A673 (cell line): ENCODE results near the gene TACC2. TPM values are rescaled to one million over a fixed set of nuclear protein-coding genes. Genes with fewer than 3 reads are reported as not detected.

Experiments
- BruUV-seq: library from RNA; stranded (reverse); fragments of 400-500 nt; replicated peaks from 2 replicates; lab custom pipeline; 2021; lab: Mats Ljungman, UMichigan
- CTCF ChIA-PET: fragments of 300-600 bp; sonication (Branson Sonifier 250); formaldehyde crosslinking; loops from one replicate; lab custom pipeline; 2022; ENCODE audit warnings: antibody characterized with exemption; lab: Charles Lee
- POLR2A ChIA-PET: fragments of 300-600 bp; sonication (Branson Sonifier 250); formaldehyde crosslinking; loops from one replicate; lab custom pipeline; 2022; ENCODE audit warnings: antibody characterized with exemption; ENCODE audit not compliant: low non-redundant PET; lab: Charles Lee
- DNase-seq: peaks from one replicate; pipeline ENCODE4 v3.0.0-alpha.2; 2015; ENCODE audit warnings: low spot score
- H3K27ac ChIP-seq: fragments of 200-600 bp; sonication (generic); 2 replicates; pipeline ENCODE4 v1.5.1; 2016; ENCODE audit warnings: mixed run types, low read depth, mild to moderate bottlenecking, mixed read lengths, antibody characterized with exemption, low read length; ENCODE audit not compliant: poor library complexity, severe bottlenecking
- H3K27me3 ChIP-seq: fragments of 200-600 bp; sonication (generic); replicated peaks from 2 replicates; pipeline ENCODE4 v1.6.1; 2017; ENCODE audit warnings: mixed run types, low read depth, mild to moderate bottlenecking, mixed read lengths, antibody characterized with exemption, low read length; ENCODE audit not compliant: insufficient read depth, poor library complexity
- H3K36me3 ChIP-seq: fragments of 200-600 bp; sonication (generic); 2 replicates; pipeline ENCODE4 v1.6.1; 2016; ENCODE audit warnings: mixed run types, mild to moderate bottlenecking, mixed read lengths, antibody characterized with exemption, low read length; ENCODE audit not compliant: insufficient read depth, poor library complexity, severe bottlenecking
- H3K4me1 ChIP-seq: fragments of 200-600 bp; sonication (generic); 2 replicates; pipeline ENCODE4 v1.6.1; 2017; ENCODE audit warnings: mixed run types, mild to moderate bottlenecking, mixed read lengths, antibody characterized with exemption, low read length; ENCODE audit not compliant: insufficient read depth, poor library complexity, severe bottlenecking
- H3K4me3 ChIP-seq: fragments of 200-600 bp; sonication (generic); 2 replicates; pipeline ENCODE4 v1.5.1; 2016; ENCODE audit warnings: low read depth, mixed run types, mild to moderate bottlenecking, mixed read lengths, low read length; ENCODE audit not compliant: poor library complexity, severe bottlenecking
- H3K9me3 ChIP-seq: fragments of 200-600 bp; sonication (generic); 2 replicates; pipeline ENCODE4 v1.6.1; 2016; ENCODE audit warnings: mixed run types, low read depth, mild to moderate bottlenecking, mixed read lengths, antibody characterized with exemption, low read length; ENCODE audit not compliant: poor library complexity, severe bottlenecking
- EZH2 ChIP-seq: fragments of 200-600 bp; sonication (generic); IDR thresholded peaks from 2 replicates; pipeline ENCODE4 v1.6.1; 2017; ENCODE audit warnings: borderline replicate concordance, low read depth, mild to moderate bottlenecking, mixed read lengths, antibody characterized with exemption, low read length; ENCODE audit not compliant: poor library complexity, severe bottlenecking
- intact Hi-C: fragments of 100-400 bp; cut with micrococcal nuclease; formaldehyde crosslinking; loops from one replicate; pipeline ENCODE4 v1.10.0; 2022; ENCODE audit not compliant: unreplicated experiment
- total RNA-seq: library from RNA; stranded (reverse); gene quantifications from 2 replicates; pipeline ENCODE4 v1.2.3, GENCODE V29; 2021
- TF ChIP-seq, protein P1 (sequence below): fragments of 300-800, 200-600 bp; sonication (generic); conservative IDR thresholded peaks from 2 replicates; pipeline ENCODE4 v1.5.1; 2017; ENCODE audit warnings: low read depth, mild to moderate bottlenecking, antibody characterized with exemption, low read length, moderate library complexity, mixed read lengths

Gene TACC2
- total RNA-seq, 1 experiment from 2014 or later, result 0.62 TPM

DNA sequence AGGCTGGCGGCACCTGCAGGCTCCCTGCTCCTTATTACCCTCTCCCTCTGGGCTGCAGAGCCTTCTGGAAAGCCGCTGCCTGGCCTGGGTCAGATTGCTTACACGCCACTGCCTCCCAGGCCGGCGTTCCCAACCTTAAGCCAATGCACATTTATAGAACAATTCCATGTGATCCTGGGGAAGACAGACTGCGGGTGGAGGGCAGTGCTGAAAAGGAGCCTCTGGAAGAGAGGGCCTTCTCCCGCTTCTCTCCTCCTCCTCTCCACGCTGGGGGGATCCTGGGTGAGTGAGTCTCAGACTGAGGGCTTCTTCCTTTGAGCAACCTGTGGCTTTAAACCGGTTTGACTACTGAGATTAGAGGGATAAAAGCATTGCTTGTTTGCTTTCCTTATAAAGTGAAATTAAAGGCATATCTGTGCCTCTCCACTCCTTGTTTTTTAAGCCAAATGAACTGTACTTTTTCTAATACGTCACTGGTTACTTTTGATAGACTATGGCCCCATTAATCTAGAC is 5.5 kb downstream of the TACC2 start:
- H3K27ac ChIP-seq, result no peak overlapping the region
- H3K36me3 ChIP-seq, result no peaks in the 10 kb centered on the region
- no peak for DNase-seq
- no TSS peak for BruUV-seq
- H3K9me3 ChIP-seq, result no peaks in the 10 kb centered on the region
- H3K4me3 ChIP-seq, result no peak overlapping the region
- POLR2A ChIA-PET, result no interaction called here
- CTCF ChIA-PET, result no interaction called here
- H3K27me3 ChIP-seq, result peaks cover 3% of the 10 kb centered on the region
- H3K4me1 ChIP-seq, result no peaks in the 10 kb centered on the region
- intact Hi-C loops, result no loop called here
- no peak for TF ChIP-seq EZH2
- TF ChIP-seq, protein P1, sequence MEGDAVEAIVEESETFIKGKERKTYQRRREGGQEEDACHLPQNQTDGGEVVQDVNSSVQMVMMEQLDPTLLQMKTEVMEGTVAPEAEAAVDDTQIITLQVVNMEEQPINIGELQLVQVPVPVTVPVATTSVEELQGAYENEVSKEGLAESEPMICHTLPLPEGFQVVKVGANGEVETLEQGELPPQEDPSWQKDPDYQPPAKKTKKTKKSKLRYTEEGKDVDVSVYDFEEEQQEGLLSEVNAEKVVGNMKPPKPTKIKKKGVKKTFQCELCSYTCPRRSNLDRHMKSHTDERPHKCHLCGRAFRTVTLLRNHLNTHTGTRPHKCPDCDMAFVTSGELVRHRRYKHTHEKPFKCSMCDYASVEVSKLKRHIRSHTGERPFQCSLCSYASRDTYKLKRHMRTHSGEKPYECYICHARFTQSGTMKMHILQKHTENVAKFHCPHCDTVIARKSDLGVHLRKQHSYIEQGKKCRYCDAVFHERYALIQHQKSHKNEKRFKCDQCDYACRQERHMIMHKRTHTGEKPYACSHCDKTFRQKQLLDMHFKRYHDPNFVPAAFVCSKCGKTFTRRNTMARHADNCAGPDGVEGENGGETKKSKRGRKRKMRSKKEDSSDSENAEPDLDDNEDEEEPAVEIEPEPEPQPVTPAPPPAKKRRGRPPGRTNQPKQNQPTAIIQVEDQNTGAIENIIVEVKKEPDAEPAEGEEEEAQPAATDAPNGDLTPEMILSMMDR, result no peak

DNA sequence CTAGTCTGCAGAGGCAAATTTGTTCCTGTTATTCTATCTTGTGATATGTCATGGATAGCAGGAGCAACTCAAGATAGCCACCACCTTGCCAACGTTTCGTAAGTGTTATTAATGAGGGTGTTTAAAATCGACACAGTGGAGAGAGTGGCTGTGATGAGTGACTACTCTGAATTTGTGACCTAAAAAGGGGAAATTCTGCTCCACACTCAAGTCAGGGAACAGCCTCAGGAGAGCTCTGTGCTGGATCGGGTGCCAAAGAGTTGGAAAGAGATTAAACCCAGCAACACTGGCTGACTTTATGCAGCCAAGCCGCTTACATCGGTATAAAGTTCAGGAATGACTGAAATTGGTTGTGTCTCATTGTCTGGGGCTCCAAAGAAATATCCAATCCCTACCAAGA is 9.5 kb downstream of the TACC2 start:
- Histone ChIP-seq H3K4me1 (no peaks in the 10 kb centered on the region), H3K9me3 (no peaks in the 10 kb centered on the region), H3K4me3 (no peak overlapping the region), H3K36me3 (no peaks in the 10 kb centered on the region), H3K27ac (no peak overlapping the region), H3K27me3 (peaks cover 3% of the 10 kb centered on the region)
- intact Hi-C loops, result no loop called here
- BruUV-seq, result no TSS peak
- no peak for DNase-seq
- POLR2A ChIA-PET, result no interaction called here
- TF ChIP-seq, protein P1, result no peak
- TF ChIP-seq EZH2, result no peak
- CTCF ChIA-PET, result no interaction called here

DNA sequence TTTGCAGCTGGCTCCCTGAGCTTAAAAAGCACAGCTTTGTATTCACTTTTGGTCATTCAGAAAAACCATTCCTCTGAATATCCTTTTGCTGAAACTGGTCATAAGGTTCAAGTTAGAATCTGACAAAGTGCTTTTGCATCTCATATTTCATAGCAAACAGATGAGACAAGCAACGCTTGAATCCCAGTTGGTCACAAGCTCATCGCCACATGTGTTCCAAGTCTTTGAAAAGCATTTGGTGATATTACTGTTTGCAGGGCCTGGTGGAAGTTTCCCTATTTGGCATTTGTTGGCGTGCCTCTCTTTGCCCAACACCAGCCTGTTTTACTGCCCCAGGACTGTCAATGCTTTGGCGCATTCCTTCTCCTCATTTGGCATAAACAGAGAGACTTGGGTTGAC is 10.3 kb downstream of the TACC2 start:
- CTCF ChIA-PET, result no interaction called here
- Histone ChIP-seq H3K27me3 (peaks cover 3% of the 10 kb centered on the region), H3K4me1 (no peaks in the 10 kb centered on the region), H3K4me3 (no peak overlapping the region), H3K36me3 (no peaks in the 10 kb centered on the region), H3K9me3 (no peaks in the 10 kb centered on the region), H3K27ac (no peak overlapping the region)
- intact Hi-C loops, result no loop called here
- POLR2A ChIA-PET, result no interaction called here
- TF ChIP-seq, protein P1, result no peak
- no peak for TF ChIP-seq EZH2
- no peak for DNase-seq
- BruUV-seq, result no TSS peak
